ENCODE measurements around the gene TCEANC2.
"Not testable (repeated sequence)": the region's sequence is repeated elsewhere in the genome, so short reads cannot be mapped to it uniquely, and the experiment has no call there.

The TCEANC2 gene

GRCh38 chr1:54081306-54082270 lies 28.2 kb downstream of the TCEANC2 start:
- in situ Hi-C loops (cut with MboI; ENCODE audit: low sequenced_read_pairs), result no loop called here

- in situ Hi-C loops (cut with MboI; ENCODE audit: low sequenced_read_pairs), result no loop called here
These were observed 31.4 kb downstream of the TCEANC2 start for GRCh38 chr1:54084794-54085193.

DNA sequence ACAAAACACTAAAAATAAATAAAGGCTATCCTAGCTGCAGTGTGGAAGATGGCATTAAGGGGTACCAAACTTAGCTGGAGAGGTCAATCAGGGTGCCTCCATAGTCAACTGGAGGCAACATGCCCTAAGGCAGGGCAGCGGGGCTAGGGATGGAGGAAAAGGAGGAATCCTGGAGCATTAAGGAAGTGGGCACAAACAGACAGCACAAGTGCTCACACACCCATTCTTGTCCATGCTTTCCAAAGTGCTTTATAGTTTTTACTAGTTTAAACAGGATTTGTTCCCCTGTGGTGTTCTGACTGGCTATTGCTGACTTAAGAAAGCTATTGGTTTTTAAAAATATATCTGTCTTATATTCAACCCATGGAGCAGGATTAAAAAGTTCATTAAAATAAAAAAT lies 33.3 kb downstream of the TCEANC2 start:
- in situ Hi-C loops (cut with MboI; ENCODE audit: low sequenced_read_pairs), result no loop called here

GRCh38 chr1:54088385-54088784 lies 35.0 kb downstream of the TCEANC2 start:
- in situ Hi-C loops (cut with MboI; ENCODE audit: low sequenced_read_pairs), result no loop called here

- in situ Hi-C loops (cut with MboI; ENCODE audit: low sequenced_read_pairs), result no loop called here
These were observed 38.3 kb downstream of the TCEANC2 start for GRCh38 chr1:54091666-54092065.

- in situ Hi-C loops (cut with MboI; ENCODE audit: low sequenced_read_pairs), result no loop called here
These were observed 40.8 kb downstream of the TCEANC2 start for GRCh38 chr1:54094001-54094729.

DNA sequence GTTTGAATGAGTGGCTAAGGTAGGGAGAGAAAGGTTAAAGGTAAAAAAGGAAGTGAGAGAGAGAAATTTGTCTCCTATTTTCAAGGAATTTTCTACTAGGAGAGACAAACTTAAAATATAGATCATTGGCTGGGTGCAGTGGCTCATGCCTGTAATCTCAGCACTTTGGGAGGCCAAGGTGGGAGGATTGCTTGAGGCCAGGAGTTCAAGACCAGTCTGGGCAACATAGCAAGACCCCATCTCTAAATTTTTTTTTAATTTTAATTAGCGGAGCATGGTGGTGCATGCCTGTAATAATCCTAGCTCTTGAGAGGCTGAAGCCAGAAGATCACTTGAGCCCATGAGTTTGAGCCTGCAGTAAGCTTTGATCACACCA lies 41.3 kb downstream of the TCEANC2 start:
- in situ Hi-C loops (cut with MboI; ENCODE audit: low sequenced_read_pairs), result not testable (repeated sequence)

DNA sequence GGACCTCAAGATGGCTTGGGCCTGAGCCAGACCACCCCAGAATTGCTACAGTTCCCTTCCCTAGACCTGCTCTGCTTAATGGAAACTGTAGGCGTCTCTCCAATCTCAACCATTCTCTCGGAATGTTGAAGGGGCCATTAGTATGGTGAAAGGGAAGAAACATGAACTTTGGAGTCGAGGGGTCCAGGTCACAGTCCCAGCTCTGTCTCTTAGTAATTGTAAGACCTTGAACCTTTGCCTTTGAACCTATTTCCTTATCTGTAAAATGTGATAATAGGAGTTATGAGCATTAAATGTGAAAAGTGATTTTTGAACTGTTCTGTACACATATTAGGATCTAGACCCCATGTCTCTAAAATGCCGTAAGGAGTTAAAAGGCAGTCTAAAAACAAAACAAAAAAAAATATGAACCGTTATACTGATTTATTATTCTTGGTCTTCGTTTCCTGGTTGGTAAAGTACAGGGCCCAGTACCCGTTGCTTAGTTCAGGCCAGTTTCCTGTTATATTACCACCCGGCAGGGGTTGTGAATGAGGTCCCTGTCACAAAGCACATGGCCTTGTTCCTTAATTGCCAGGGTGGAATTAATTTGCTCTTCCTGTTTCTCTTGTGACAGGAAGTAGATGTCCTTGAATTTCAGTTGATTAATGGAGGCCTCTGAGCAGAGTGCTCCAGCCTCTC lies 42.3 kb downstream of the TCEANC2 start:
- in situ Hi-C loops (cut with MboI; ENCODE audit: low sequenced_read_pairs), result no loop called here

DNA sequence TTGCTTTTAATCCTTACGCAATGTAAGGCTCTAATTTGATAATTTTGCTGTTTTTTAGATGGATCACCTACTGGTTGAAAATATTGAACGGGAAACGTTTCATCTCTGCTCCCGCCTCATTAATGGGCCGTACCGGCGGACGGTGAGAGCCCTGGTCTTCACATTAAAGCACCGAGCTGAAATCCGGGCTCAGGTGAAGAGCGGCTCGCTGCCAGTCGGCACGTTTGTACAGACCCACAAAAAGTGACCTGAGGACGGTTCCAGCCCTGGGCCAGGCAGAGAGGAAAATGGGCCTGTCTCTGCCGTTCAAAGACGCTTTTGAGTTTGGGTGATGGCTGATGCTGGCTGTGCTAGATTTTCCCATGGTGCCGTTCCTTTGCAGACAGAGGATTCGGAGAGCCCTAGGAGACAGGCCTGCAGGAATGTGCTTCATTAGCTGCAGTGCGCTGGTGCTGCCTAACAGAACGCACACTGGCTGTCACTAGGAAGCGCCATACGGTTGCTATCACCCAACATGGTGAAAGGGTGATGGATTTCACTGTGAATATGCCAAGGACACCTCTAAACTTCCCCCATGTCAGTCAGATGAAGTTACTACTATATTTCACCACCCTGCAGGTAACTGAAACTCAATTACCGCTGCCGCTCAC lies 42.9 kb downstream of the TCEANC2 start:
- in situ Hi-C loops (cut with MboI; ENCODE audit: low sequenced_read_pairs), result no loop called here

DNA sequence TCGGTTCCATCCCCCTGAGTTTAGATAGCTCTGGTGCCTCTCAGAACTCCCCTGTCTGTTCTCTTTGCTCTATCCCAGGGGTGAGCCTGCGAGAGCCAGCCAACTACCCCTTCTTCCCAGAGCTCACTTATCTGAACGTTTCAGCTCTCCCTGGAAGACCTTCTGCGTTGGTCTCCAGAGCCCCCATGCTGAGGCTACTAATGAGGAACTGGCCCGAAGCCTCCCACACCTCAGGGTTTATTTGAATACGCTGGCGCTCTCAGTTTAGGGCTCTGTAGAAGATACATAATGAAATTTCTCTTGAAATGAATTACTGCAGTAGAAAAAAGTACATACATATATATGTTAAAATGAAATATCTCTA lies 43.5 kb downstream of the TCEANC2 start:
- in situ Hi-C loops (cut with MboI; ENCODE audit: low sequenced_read_pairs), result no loop called here

GRCh38 chr1:54099061-54099610 lies 45.7 kb downstream of the TCEANC2 start:
- in situ Hi-C loops (cut with MboI; ENCODE audit: low sequenced_read_pairs), result no loop called here

DNA sequence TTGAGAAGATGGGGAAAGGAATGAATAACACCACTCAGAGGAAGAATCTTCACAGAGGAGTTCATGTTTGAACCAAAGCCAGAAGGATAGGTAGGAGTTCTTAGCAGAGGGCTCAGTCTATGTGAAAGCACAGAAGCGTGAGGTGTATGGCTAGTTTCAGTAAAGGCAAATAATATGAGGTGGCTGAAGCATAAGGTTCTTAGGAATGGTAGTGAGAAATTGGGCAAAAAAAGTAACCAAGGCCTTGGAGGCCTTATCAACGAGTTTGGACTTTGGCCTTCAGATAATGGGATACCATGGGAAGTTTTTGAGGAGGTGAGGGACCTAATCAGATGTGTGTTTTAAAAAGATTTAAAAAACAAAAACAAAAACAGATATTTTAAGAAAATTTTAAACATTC lies 47.1 kb downstream of the TCEANC2 start:
- in situ Hi-C loops (cut with MboI; ENCODE audit: low sequenced_read_pairs), result loop anchor here (25.0 kb wide), 1 partner anchor 387 kb away; no protein-coding TSS in a partner anchor

DNA sequence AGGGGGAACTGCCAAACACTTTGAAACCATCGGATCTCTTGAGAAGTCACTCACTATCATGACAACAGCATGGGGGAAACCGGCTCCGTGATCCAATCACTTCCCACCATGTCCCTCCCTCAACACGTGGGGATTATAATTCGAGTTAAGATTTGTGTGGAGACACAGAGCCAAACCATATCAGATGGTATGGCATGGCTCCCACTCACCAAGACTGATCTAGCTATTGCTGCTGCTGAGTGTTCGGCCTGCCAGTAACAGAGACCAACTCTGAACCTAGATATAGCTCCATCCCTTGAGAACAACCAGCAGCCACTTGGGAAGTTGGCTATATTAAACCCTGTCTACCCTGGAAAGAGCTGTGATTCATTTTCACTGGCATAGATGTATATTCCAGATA lies 50.0 kb downstream of the TCEANC2 start:
- in situ Hi-C loops (cut with MboI; ENCODE audit: low sequenced_read_pairs), result loop anchor here (25.0 kb wide), 1 partner anchor 384 kb away; no protein-coding TSS in a partner anchor

- in situ Hi-C loops (cut with MboI; ENCODE audit: low sequenced_read_pairs), result loop anchor here (25.0 kb wide), 1 partner anchor 383 kb away; no protein-coding TSS in a partner anchor
These were observed 51.2 kb downstream of the TCEANC2 start for GRCh38 chr1:54104613-54105012.

- in situ Hi-C loops (cut with MboI; ENCODE audit: low sequenced_read_pairs), result loop anchor here (25.0 kb wide), 1 partner anchor 382 kb away; no protein-coding TSS in a partner anchor
These were observed 51.7 kb downstream of the TCEANC2 start for GRCh38 chr1:54105080-54105479.

GRCh38 chr1:54105736-54106269 lies 52.4 kb downstream of the TCEANC2 start:
- in situ Hi-C loops (cut with MboI; ENCODE audit: low sequenced_read_pairs), result loop anchor here (25.0 kb wide), 1 partner anchor 381 kb away; no protein-coding TSS in a partner anchor

- in situ Hi-C loops (cut with MboI; ENCODE audit: low sequenced_read_pairs), result loop anchor here (25.0 kb wide), 1 partner anchor 380 kb away; no protein-coding TSS in a partner anchor
These were observed 53.7 kb downstream of the TCEANC2 start for GRCh38 chr1:54107131-54107530.

- in situ Hi-C loops (cut with MboI; ENCODE audit: low sequenced_read_pairs), result loop anchor here (25.0 kb wide), 1 partner anchor 379 kb away; no protein-coding TSS in a partner anchor
These were observed 54.7 kb downstream of the TCEANC2 start for GRCh38 chr1:54108156-54108555.

GRCh38 chr1:54109129-54110090 lies 56.0 kb downstream of the TCEANC2 start:
- in situ Hi-C loops (cut with MboI; ENCODE audit: low sequenced_read_pairs), result loop anchor here (25.0 kb wide), 1 partner anchor 378 kb away; no protein-coding TSS in a partner anchor
